MM.1S (cell line): ENCODE results near the gene CCDC178.

ENCODE experiments used
- DNase-seq: peaks from one replicate; pipeline ENCODE4 v3.0.0-alpha.2; 2015
- H2AFZ ChIP-seq: fragments of 300-600 bp; sonication (generic); 2 replicates; pipeline ENCODE4 v1.6.0; 2016; ENCODE audit warnings: antibody characterized with exemption, low read length
- H3F3A ChIP-seq: fragments of 300-600 bp; sonication (generic); 2 replicates; pipeline ENCODE4 v1.6.1; 2016; ENCODE audit warnings: mild to moderate bottlenecking, antibody characterized with exemption, low read length, moderate library complexity, mixed read lengths; ENCODE audit not compliant: insufficient read depth
- H3K27ac ChIP-seq: fragments of 300-600 bp; sonication (generic); 2 replicates; pipeline ENCODE4 v1.5.1; 2016; ENCODE audit warnings: mild to moderate bottlenecking, low read length
- H3K27me3 ChIP-seq: fragments of 300-600 bp; sonication (generic); replicated peaks from 2 replicates; pipeline ENCODE4 v1.6.0; 2016; ENCODE audit warnings: low read length; ENCODE audit not compliant: insufficient read depth
- H3K36me3 ChIP-seq: fragments of 300-600 bp; sonication (generic); replicated peaks from 2 replicates; pipeline ENCODE4 v1.6.1; 2016; ENCODE audit warnings: mild to moderate bottlenecking, low read length, mixed read lengths; ENCODE audit not compliant: insufficient read depth
- H3K4me1 ChIP-seq: fragments of 300-600 bp; sonication (generic); 2 replicates; pipeline ENCODE4 v1.6.1; 2016; ENCODE audit warnings: low read length, mixed read lengths
- H3K4me2 ChIP-seq: fragments of 300-600 bp; sonication (generic); 2 replicates; pipeline ENCODE4 v1.6.0; 2016; ENCODE audit warnings: low read depth, low read length
- H3K4me3 ChIP-seq: fragments of 300-600 bp; sonication (generic); 2 replicates; pipeline ENCODE4 v1.5.1; 2016; ENCODE audit warnings: low read length, mixed read lengths
- H3K79me2 ChIP-seq: fragments of 300-600 bp; sonication (generic); 2 replicates; pipeline ENCODE4 v1.6.1; 2016; ENCODE audit warnings: mixed run types, low read length, mixed read lengths
- H3K9ac ChIP-seq: fragments of 300-600 bp; sonication (generic); 2 replicates; pipeline ENCODE4 v1.6.1; 2016; ENCODE audit warnings: low read length, mixed read lengths
- H3K9me2 ChIP-seq: fragments of 300-600 bp; sonication (generic); replicated peaks from 2 replicates; pipeline ENCODE4 v1.6.1; 2016; ENCODE audit warnings: mild to moderate bottlenecking, low read length, mixed read lengths; ENCODE audit not compliant: insufficient read depth
- H3K9me3 ChIP-seq: fragments of 300-600 bp; sonication (generic); replicated peaks from 2 replicates; pipeline ENCODE4 v1.6.1; 2016; ENCODE audit warnings: mild to moderate bottlenecking, low read length, mixed read lengths; ENCODE audit not compliant: insufficient read depth
- H4K20me1 ChIP-seq: fragments of 300-600 bp; sonication (generic); 2 replicates; pipeline ENCODE4 v1.6.1; 2016; ENCODE audit warnings: mild to moderate bottlenecking, low read length, moderate library complexity, mixed read lengths; ENCODE audit not compliant: insufficient read depth
- EZH2 ChIP-seq: fragments of 300-600 bp; sonication (generic); optimal IDR thresholded peaks from 2 replicates; pipeline ENCODE3; 2017; ENCODE audit warnings: low read depth, mild to moderate bottlenecking, antibody characterized with exemption, low read length, mixed read lengths
- EZH2phosphoT487 ChIP-seq: fragments of 300-600 bp; sonication (generic); IDR thresholded peaks from 2 replicates; pipeline ENCODE4 v1.6.1; 2018; ENCODE audit warnings: antibody characterized with exemption, low read length
- TF ChIP-seq, protein P1 (sequence below): fragments of 300-600 bp; sonication (generic); IDR thresholded peaks from 2 replicates; pipeline ENCODE4 v1.5.1; 2016; ENCODE audit warnings: antibody characterized with exemption, low read length, mixed read lengths

The CCDC178 gene

GRCh38 chr18:33269223-33269622 is 171.3 kb downstream of the CCDC178 start:
- no peak for DNase-seq
- no peaks in the 10 kb centered on the region for H3K27me3 ChIP-seq
- H3K79me2 ChIP-seq = no peaks in the 10 kb centered on the region
- H3K9me3 ChIP-seq = no peaks in the 10 kb centered on the region
- no peaks in the 10 kb centered on the region for H3F3A ChIP-seq
- no peak overlapping the region for H3K4me3 ChIP-seq
- no peak overlapping the region for H3K27ac ChIP-seq
- H3K9me2 ChIP-seq = no peaks in the 10 kb centered on the region
- no peak overlapping the region for H3K4me2 ChIP-seq
- H3K36me3 ChIP-seq = no peaks in the 10 kb centered on the region
- no peaks in the 10 kb centered on the region for H3K4me1 ChIP-seq
- H2AFZ ChIP-seq = no peak overlapping the region
- H3K9ac ChIP-seq = no peak overlapping the region
- TF ChIP-seq, protein P1, sequence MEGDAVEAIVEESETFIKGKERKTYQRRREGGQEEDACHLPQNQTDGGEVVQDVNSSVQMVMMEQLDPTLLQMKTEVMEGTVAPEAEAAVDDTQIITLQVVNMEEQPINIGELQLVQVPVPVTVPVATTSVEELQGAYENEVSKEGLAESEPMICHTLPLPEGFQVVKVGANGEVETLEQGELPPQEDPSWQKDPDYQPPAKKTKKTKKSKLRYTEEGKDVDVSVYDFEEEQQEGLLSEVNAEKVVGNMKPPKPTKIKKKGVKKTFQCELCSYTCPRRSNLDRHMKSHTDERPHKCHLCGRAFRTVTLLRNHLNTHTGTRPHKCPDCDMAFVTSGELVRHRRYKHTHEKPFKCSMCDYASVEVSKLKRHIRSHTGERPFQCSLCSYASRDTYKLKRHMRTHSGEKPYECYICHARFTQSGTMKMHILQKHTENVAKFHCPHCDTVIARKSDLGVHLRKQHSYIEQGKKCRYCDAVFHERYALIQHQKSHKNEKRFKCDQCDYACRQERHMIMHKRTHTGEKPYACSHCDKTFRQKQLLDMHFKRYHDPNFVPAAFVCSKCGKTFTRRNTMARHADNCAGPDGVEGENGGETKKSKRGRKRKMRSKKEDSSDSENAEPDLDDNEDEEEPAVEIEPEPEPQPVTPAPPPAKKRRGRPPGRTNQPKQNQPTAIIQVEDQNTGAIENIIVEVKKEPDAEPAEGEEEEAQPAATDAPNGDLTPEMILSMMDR = no peak
- no peak for TF ChIP-seq EZH2
- TF ChIP-seq EZH2phosphoT487 = no peak
- no peaks in the 10 kb centered on the region for H4K20me1 ChIP-seq

DNA sequence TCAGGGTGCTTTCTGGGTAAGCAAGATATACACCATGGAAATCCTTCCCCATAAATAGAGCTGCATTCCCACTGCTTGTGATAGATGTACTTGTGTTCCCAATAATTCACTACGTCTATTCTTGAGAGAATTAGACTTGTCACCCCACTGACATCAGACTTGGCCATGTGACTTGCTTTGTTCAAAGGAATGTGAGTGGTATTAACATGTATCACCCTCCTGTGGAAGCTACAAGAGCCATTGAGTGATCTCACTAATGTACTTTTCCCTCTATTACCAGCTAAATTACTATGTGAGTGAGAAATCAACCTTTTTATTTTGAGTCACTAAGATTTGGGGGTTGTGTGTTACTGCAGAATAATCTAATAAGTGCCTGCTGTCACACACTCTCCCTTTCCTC is 176.0 kb downstream of the CCDC178 start:
- Histone ChIP-seq H3K9me2 (no peaks in the 10 kb centered on the region), H3K9me3 (no peaks in the 10 kb centered on the region), H3K27me3 (no peaks in the 10 kb centered on the region), H4K20me1 (no peaks in the 10 kb centered on the region), H3K4me2 (no peak overlapping the region), H2AFZ (no peak overlapping the region), H3K27ac (no peak overlapping the region), H3K4me3 (no peak overlapping the region), H3K9ac (no peak overlapping the region), H3K4me1 (no peaks in the 10 kb centered on the region), H3K36me3 (no peaks in the 10 kb centered on the region), H3K79me2 (no peaks in the 10 kb centered on the region), H3F3A (no peaks in the 10 kb centered on the region)
- DNase-seq = no peak
- TF ChIP-seq, protein P1 = no peak
- TF ChIP-seq EZH2phosphoT487 (no peak), EZH2 (no peak)

DNA sequence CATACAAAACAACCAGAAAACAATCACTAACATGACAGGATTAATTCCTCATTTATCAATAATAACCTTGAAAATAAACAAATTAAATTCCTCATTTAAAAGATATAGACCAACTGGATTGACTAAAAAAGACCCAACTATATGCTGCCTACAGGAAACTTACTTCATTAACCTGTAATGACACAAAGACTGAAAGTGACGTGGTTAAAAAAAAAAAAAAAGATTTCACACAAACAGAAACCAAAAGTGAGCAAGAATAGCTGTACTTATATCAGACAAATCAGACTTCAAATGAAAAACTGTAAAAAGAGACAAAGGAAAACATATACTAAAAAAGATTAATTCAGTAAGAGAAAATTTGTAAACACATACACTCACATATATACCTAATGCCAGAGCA is 201.2 kb downstream of the CCDC178 start:
- Histone ChIP-seq H3K9me2 (no peaks in the 10 kb centered on the region), H3K9ac (no peak overlapping the region), H3F3A (no peaks in the 10 kb centered on the region), H2AFZ (no peak overlapping the region), H3K79me2 (no peaks in the 10 kb centered on the region), H3K4me1 (no peaks in the 10 kb centered on the region), H3K4me2 (peak overlapping the region; percentile 31), H3K27ac (no peak overlapping the region), H3K9me3 (no peaks in the 10 kb centered on the region), H3K27me3 (no peaks in the 10 kb centered on the region), H4K20me1 (no peaks in the 10 kb centered on the region), H3K4me3 (no peak overlapping the region), H3K36me3 (no peaks in the 10 kb centered on the region)
- peak; percentile 64 for DNase-seq
- TF ChIP-seq EZH2phosphoT487 = no peak
- TF ChIP-seq EZH2 = no peak
- TF ChIP-seq, protein P1 = no peak

GRCh38 chr18:33232318-33232626 is 208.2 kb downstream of the CCDC178 start:
- H3K79me2 ChIP-seq = no peaks in the 10 kb centered on the region
- no peaks in the 10 kb centered on the region for H3K27me3 ChIP-seq
- no peaks in the 10 kb centered on the region for H3K4me1 ChIP-seq
- peak overlapping the region; percentile 24; the same call in 1 of the 2 replicates for H3K4me2 ChIP-seq
- no peaks in the 10 kb centered on the region for H3F3A ChIP-seq
- no peaks in the 10 kb centered on the region for H4K20me1 ChIP-seq
- H3K9ac ChIP-seq = no peak overlapping the region
- no peak for DNase-seq
- H2AFZ ChIP-seq = peak overlapping the region; percentile 40; the same call in 1 of the 2 replicates
- no peaks in the 10 kb centered on the region for H3K36me3 ChIP-seq
- no peak overlapping the region for H3K4me3 ChIP-seq
- no peak overlapping the region for H3K27ac ChIP-seq
- no peaks in the 10 kb centered on the region for H3K9me2 ChIP-seq
- H3K9me3 ChIP-seq = no peaks in the 10 kb centered on the region
- TF ChIP-seq EZH2phosphoT487 (no peak), EZH2 (no peak)
- TF ChIP-seq, protein P1 = no peak
